H1 (cell line): ENCODE measurements around the gene CD28. TPM values are rescaled to one million over a fixed set of nuclear protein-coding genes. Genes with fewer than 3 reads are reported as not detected.
"Not testable (repeated sequence)": the region's sequence is repeated elsewhere in the genome, so short reads cannot be mapped to it uniquely, and the experiment has no call there.

Source experiments
- CTCF ChIA-PET: fragments of 300-600 bp; sonication (Branson Sonifier 250); formaldehyde crosslinking; loops from one replicate; lab custom pipeline; 2021; ENCODE audit not compliant: partially characterized antibody; lab: Charles Lee
- POLR2A ChIA-PET: fragments of 300-600 bp; sonication (Branson Sonifier 250); formaldehyde crosslinking; loops from one replicate; lab custom pipeline; 2021; ENCODE audit warnings: inconsistent platforms; ENCODE audit not compliant: partially characterized antibody; lab: Charles Lee
- DNase-seq, 2 experiments: peaks; one replicate each; pipeline versions ENCODE4 v3.0.0 to v3.0.0-alpha.2; 2010 to 2022; ENCODE audit warnings: low spot score in 2 of 2, low read depth in 1 of 2, mixed read lengths in 1 of 2
- FAIRE-seq: peaks from 2 replicates; lab custom pipeline; 2011; peaks lifted over from hg19 to GRCh38; lab: Jason Lieb, UNC
- H2AFZ ChIP-seq: 2 replicates; pipeline ENCODE4 v1.8.1; 2012; ENCODE audit warnings: low read length, inconsistent platforms
- H2AK5ac ChIP-seq: 2 replicates; pipeline ENCODE4 v1.6.1; 2013; ENCODE audit warnings: low read depth, low read length
- H2BK120ac ChIP-seq: replicated peaks from 2 replicates; pipeline ENCODE3; 2013; ENCODE audit warnings: low read depth, low read length, inconsistent platforms
- H2BK12ac ChIP-seq: 2 replicates; pipeline ENCODE4 v1.6.1; 2013; ENCODE audit warnings: low read depth, low read length
- H2BK15ac ChIP-seq: 2 replicates; pipeline ENCODE4 v1.6.1; 2013; ENCODE audit warnings: low read length
- H2BK20ac ChIP-seq: 2 replicates; pipeline ENCODE4 v1.6.1; 2013; ENCODE audit warnings: low read length
- H2BK5ac ChIP-seq: 2 replicates; pipeline ENCODE4 v1.6.1; 2013; ENCODE audit warnings: low read depth, low read length
- H3K14ac ChIP-seq: 2 replicates; pipeline ENCODE4 v1.6.1; 2013; ENCODE audit warnings: inconsistent platforms; ENCODE audit not compliant: insufficient read length
- H3K18ac ChIP-seq: 2 replicates; pipeline ENCODE4 v1.6.1; 2013; ENCODE audit warnings: low read length; ENCODE audit errors: extremely low read depth
- H3K23ac ChIP-seq: 2 replicates; pipeline ENCODE4 v1.6.1; 2013; ENCODE audit warnings: inconsistent platforms; ENCODE audit not compliant: insufficient read length
- H3K23me2 ChIP-seq: 2 replicates; pipeline ENCODE4 v1.6.1; 2013; ENCODE audit warnings: low read depth, low read length
- H3K27ac ChIP-seq: 2 replicates; pipeline ENCODE4 v1.6.1; 2011; ENCODE audit warnings: low read depth, low read length, inconsistent platforms
- H3K27me3 ChIP-seq, 4 experiments: replicated peaks in 1 of 4; 1 replicate in 1 of 4; 2 replicates in 3 of 4; pipeline versions ENCODE4 v1.6.1 to v1.8.1; 2011 to 2013; ENCODE audit warnings: low read length in 3 of 4, mild to moderate bottlenecking in 3 of 4, inconsistent platforms in 2 of 4, mixed read lengths in 2 of 4, moderate library complexity in 1 of 4; ENCODE audit not compliant: control insufficient read depth in 3 of 4, insufficient read depth in 3 of 4; ENCODE audit errors: extremely low read depth in 1 of 4
- H3K36me3 ChIP-seq, 4 experiments: 2 replicates each; pipeline versions ENCODE4 v1.6.1 to v1.8.1; 2011 to 2013; ENCODE audit warnings: mild to moderate bottlenecking in 4 of 4, low read length in 3 of 4, moderate library complexity in 2 of 4, control low read depth in 1 of 4, inconsistent platforms in 1 of 4; ENCODE audit not compliant: insufficient read depth in 4 of 4, control insufficient read depth in 2 of 4
- H3K4ac ChIP-seq: replicated peaks from 2 replicates; pipeline ENCODE3; 2013; ENCODE audit warnings: low read length, low read depth, mixed read lengths, inconsistent platforms; ENCODE audit not compliant: insufficient read length
- H3K4me1 ChIP-seq, 4 experiments: replicated peaks in 1 of 4; 1 replicate in 1 of 4; 2 replicates in 3 of 4; pipeline versions ENCODE4 v1.6.1 to v1.8.1; 2011 to 2013; ENCODE audit warnings: low read length in 3 of 4, inconsistent platforms in 2 of 4, mixed read lengths in 1 of 4; ENCODE audit not compliant: insufficient read depth in 4 of 4, control insufficient read depth in 3 of 4
- H3K4me2 ChIP-seq, 2 experiments: 2 replicates each; pipeline versions ENCODE4 v1.6.1 to v1.8.1; 2011 to 2013; ENCODE audit warnings: low read depth in 2 of 2, low read length in 2 of 2, control low read depth in 1 of 2, inconsistent platforms in 1 of 2, mild to moderate bottlenecking in 1 of 2; ENCODE audit not compliant: insufficient read depth in 1 of 2
- H3K4me3 ChIP-seq, 4 experiments: fragments of 200-600, 300-600 bp in 1 of 4; sonication (generic), shearing (Covaris generic), sonication (Bioruptor Twin) in 1 of 4; 2 replicates each; pipeline versions ENCODE4 v1.5.1 to v1.8.1; 2011 to 2016; ENCODE audit warnings: low read length in 4 of 4, low read depth in 3 of 4, control low read depth in 2 of 4, inconsistent platforms in 2 of 4, mild to moderate bottlenecking in 2 of 4, mixed read lengths in 1 of 4, moderate library complexity in 1 of 4; ENCODE audit not compliant: insufficient read depth in 2 of 4; ENCODE audit errors: extremely low read depth in 1 of 4
- H3K56ac ChIP-seq: replicated peaks from 2 replicates; pipeline ENCODE3; 2013; ENCODE audit warnings: low read depth, mild to moderate bottlenecking, mixed read lengths, low read length, inconsistent platforms; ENCODE audit not compliant: insufficient read length
- H3K79me1 ChIP-seq: 2 replicates; pipeline ENCODE4 v1.6.1; 2013; ENCODE audit warnings: low read depth, low read length, control low read depth
- H3K79me2 ChIP-seq, 2 experiments: 2 replicates each; pipeline versions ENCODE4 v1.6.1 to v1.8.1; 2012 to 2013; ENCODE audit warnings: low read length in 2 of 2, mild to moderate bottlenecking in 2 of 2, inconsistent platforms in 1 of 2; ENCODE audit not compliant: insufficient read depth in 2 of 2, control insufficient read depth in 1 of 2
- H3K9ac ChIP-seq, 4 experiments: replicated peaks in 1 of 4; 1 replicate in 1 of 4; 2 replicates in 3 of 4; pipeline versions ENCODE4 v1.6.1 to v1.8.1; 2011 to 2013; ENCODE audit warnings: low read depth in 3 of 4, low read length in 3 of 4, control low read depth in 2 of 4, mild to moderate bottlenecking in 2 of 4, moderate library complexity in 2 of 4, inconsistent platforms in 1 of 4; ENCODE audit errors: extremely low read depth in 1 of 4
- H3K9me3 ChIP-seq, 2 experiments: 2 replicates each; pipeline versions ENCODE4 v1.6.1 to v1.8.1; 2012 to 2013; ENCODE audit warnings: mild to moderate bottlenecking in 2 of 2, moderate library complexity in 2 of 2, control low read depth in 1 of 2, inconsistent platforms in 1 of 2, low read depth in 1 of 2, low read length in 1 of 2, mixed read lengths in 1 of 2; ENCODE audit not compliant: insufficient read depth in 2 of 2
- H4K20me1 ChIP-seq, 2 experiments: replicated peaks in 1 of 2; 2 replicates each; pipeline versions ENCODE3 to v1.8.1; 2011 to 2013; ENCODE audit warnings: inconsistent platforms in 2 of 2, low read length in 2 of 2, mild to moderate bottlenecking in 1 of 2; ENCODE audit not compliant: insufficient read depth in 2 of 2, control insufficient read depth in 1 of 2
- H4K5ac ChIP-seq: 2 replicates; pipeline ENCODE4 v1.6.1; 2013; ENCODE audit warnings: low read length, low read depth, mixed read lengths, inconsistent platforms; ENCODE audit not compliant: insufficient read length
- H4K8ac ChIP-seq: 2 replicates; pipeline ENCODE4 v1.8.0; 2013; ENCODE audit warnings: mild to moderate bottlenecking, moderate library complexity, low read length, inconsistent platforms; ENCODE audit not compliant: insufficient read depth; ENCODE audit errors: extremely low read depth
- H4K91ac ChIP-seq: replicated peaks from 2 replicates; pipeline ENCODE3; 2013; ENCODE audit warnings: low read length, mixed read lengths, inconsistent platforms; ENCODE audit not compliant: insufficient read length
- KDM5A ChIP-seq: fragments of 200-600 bp; IDR thresholded peaks from 2 replicates; pipeline ENCODE4 v1.7.1; 2012; ENCODE audit warnings: mild to moderate bottlenecking, low read length, inconsistent platforms, mixed read lengths
- POLR2A ChIP-seq, 2 experiments: IDR thresholded peaks; 1 replicate in 1 of 2; 2 replicates in 1 of 2; pipeline ENCODE4 v1.6.1; 2011; ENCODE audit warnings: low read depth in 2 of 2, low read length in 2 of 2, mild to moderate bottlenecking in 2 of 2; ENCODE audit errors: control extremely low read depth in 1 of 2
- YY1 ChIP-seq: IDR thresholded peaks from 2 replicates; pipeline ENCODE4 v1.6.1; 2011; ENCODE audit warnings: low read depth, mild to moderate bottlenecking, low read length
- WGBS, 2 experiments: shearing (Covaris generic) in 1 of 2; methylation state at CpG; one replicate each; pipeline versions ENCODE4 v1.1.6 to v1.1.7; 2013 to 2015; ENCODE audit warnings: low lambda C conversion rate in 2 of 2, mixed read lengths in 2 of 2, inconsistent platforms in 1 of 2, low coverage in 1 of 2, missing lambda C conversion rate in 1 of 2; ENCODE audit not compliant: insufficient replicate concordance in 2 of 2, insufficient coverage in 1 of 2, insufficient read length in 1 of 2; ENCODE audit errors: extremely low coverage in 1 of 2, missing lambda C conversion rate in 1 of 2; 5-methylcytosine and 5-hydroxymethylcytosine counted together
- polyA plus RNA-seq, 7 experiments: library from polyadenylated mRNA; depleted of rRNA in 3 of 7; stranded (reverse) in 5 of 7; unstranded in 2 of 7; fragments of >200 nt in 5 of 7; fragments of 200-250 nt in 2 of 7; gene quantifications; 1 replicate in 5 of 7; 2 replicates in 1 of 7; 4 replicates in 1 of 7; pipeline versions ENCODE4 v1.2.1 to v1.2.3, GENCODE V29; 2011 to 2013; ENCODE audit warnings: missing spikeins in 2 of 7, mixed read lengths in 2 of 7
- total RNA-seq: library from RNA; stranded (reverse); fragmentation: NEBNext Ultra II Directional; extraction: Animal tissue kit (Norgen Biotek cat#: 25700); gene quantifications from 2 replicates; pipeline ENCODE4 v1.2.1, GENCODE V29; 2021

The CD28 gene
- total and polyA plus RNA-seq, 2 of the 8 experiments (the other 6 are each of a cell fraction or from before 2014, with no cell fraction given): not detected

- no peak for TF ChIP-seq YY1
- TF ChIP-seq KDM5A: no peak
- no peak for TF ChIP-seq POLR2A (IDR thresholded peaks at IDR 0.05; ENCODE audit: control extremely low read depth in 1 of 2, low read depth in 2 of 2, low read length in 2 of 2)
Observed at GRCh38 chr2:203783496-203784203, 77.2 kb downstream of the CD28 start (continued).

DNA sequence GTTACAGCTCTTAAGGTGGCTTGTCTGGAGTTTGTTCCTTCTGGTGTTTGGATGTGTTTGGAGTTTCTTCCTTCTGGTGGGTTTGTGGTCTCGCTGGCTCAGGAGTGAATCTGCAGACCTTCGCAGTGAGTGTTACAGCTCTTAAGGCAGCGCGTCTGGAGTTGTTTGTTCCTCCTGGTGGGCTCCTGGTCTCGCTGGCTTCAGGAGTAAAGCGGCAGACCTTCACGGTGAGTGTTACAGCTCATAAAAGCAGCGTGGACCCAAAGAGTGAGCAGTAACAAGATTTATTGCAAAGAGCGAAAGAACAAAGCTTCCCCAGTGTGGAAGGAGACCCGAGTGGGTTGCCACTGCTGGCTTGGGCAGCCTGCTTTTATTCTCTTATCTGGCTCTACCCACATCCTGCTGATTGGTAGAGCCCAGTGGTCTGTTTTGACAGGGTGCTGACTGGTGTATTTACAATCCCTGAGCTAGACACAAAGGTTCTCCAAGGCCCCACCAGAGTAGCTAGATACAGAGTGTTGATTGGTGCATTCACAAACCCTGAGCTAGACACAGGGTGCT lies 78.4 kb downstream of the CD28 start:
- H3K23ac ChIP-seq, H2BK5ac ChIP-seq, H2BK15ac ChIP-seq, H2AK5ac ChIP-seq, H4K5ac ChIP-seq, H4K91ac ChIP-seq, H3K36me3 ChIP-seq, H3K4me2 ChIP-seq, H4K20me1 ChIP-seq, FAIRE-seq, H2BK12ac ChIP-seq, H4K8ac ChIP-seq, H2AFZ ChIP-seq, H3K18ac ChIP-seq, H3K9ac ChIP-seq, H3K9me3 ChIP-seq, H2BK20ac ChIP-seq, H3K79me2 ChIP-seq, H3K27ac ChIP-seq, H3K4ac ChIP-seq, H3K56ac ChIP-seq, H2BK120ac ChIP-seq, H3K4me1 ChIP-seq, DNase-seq, H3K27me3 ChIP-seq, H3K23me2 ChIP-seq, POLR2A ChIA-PET, H3K79me1 ChIP-seq, H3K14ac ChIP-seq, H3K4me3 ChIP-seq: not testable (repeated sequence)
- CTCF ChIA-PET: interaction anchor here (1.1 to 4.8 kb wide), 7 partner anchors 9 to 171 kb away, joined by 3 to 27 read pairs (median 4); no protein-coding TSS in a partner anchor
- WGBS, 2 experiments: 88% methylated on average over 10 of the region's 10 CpGs; no CpG with 5 or more reads in 1 of the 2 experiments
